Mesothelial cell of epicardium (in vitro differentiated cells): ENCODE data around the gene ADAMTS6. TPM values are rescaled to one million over a fixed set of nuclear protein-coding genes. Genes with fewer than 3 reads are reported as not detected.

Experiments used
- DNase-seq, 2 experiments: peaks; one replicate each; pipeline ENCODE4 v3.0.0; 2021; ENCODE audit warnings: low spot score in 2 of 2; ENCODE audit not compliant: unreplicated experiment in 2 of 2
- H3K27ac Mint-ChIP-seq: 2 replicates; pipeline ENCODE4 v1.8.0; 2021; ENCODE audit warnings: mixed read lengths
- H3K27me3 Mint-ChIP-seq: 2 replicates; pipeline ENCODE4 v1.8.0; 2021; ENCODE audit warnings: low read depth, mixed read lengths
- H3K36me3 Mint-ChIP-seq: 2 replicates; pipeline ENCODE4 v1.8.0; 2021; ENCODE audit warnings: mixed read lengths
- H3K4me1 Mint-ChIP-seq: 2 replicates; pipeline ENCODE4 v1.8.0; 2021; ENCODE audit warnings: mixed read lengths
- H3K4me3 Mint-ChIP-seq: 2 replicates; pipeline ENCODE4 v1.8.0; 2021; ENCODE audit warnings: mild to moderate bottlenecking, moderate library complexity, mixed read lengths
- H3K9me3 Mint-ChIP-seq: 2 replicates; pipeline ENCODE4 v1.8.0; 2021; ENCODE audit warnings: mixed read lengths
- total RNA-seq: library from RNA; stranded (reverse); gene quantifications from 3 replicates; pipeline ENCODE4 v1.2.1, GENCODE V29; 2021
- TF ChIP-seq, protein P1 (sequence below): fragments of 200-600 bp; sonication (generic); IDR thresholded peaks from one replicate; pipeline ENCODE4 v1.5.0; 2021; ENCODE audit warnings: antibody characterized with exemption; ENCODE audit not compliant: unreplicated experiment

Gene ADAMTS6
- total RNA-seq, 1 donor from 2014 or later = 20.6 TPM

DNA sequence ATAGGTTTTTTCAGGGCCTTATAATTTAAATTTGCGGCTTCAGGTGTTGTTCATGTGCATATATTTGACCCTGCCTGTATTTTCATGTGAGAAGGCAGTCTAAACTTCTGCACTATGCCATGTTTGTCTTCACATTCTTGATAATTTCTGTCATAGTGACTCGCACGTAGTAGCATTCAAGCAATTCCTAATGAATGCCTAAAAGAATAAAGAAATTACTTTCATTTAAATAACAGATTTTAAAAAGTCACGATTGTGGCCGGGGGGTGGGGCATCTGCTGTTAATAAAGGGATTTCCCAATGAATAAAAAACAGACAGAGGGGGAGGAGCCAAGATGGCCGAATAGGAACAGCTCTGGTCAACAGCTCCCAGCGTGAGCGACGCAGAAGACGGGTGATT lies 318.0 kb downstream of the ADAMTS6 start:
- Mint-ChIP-seq H3K27me3 (no peaks in the 10 kb centered on the region), H3K4me3 (no peak overlapping the region), H3K36me3 (no peaks in the 10 kb centered on the region), H3K9me3 (no peaks in the 10 kb centered on the region), H3K27ac (no peak overlapping the region), H3K4me1 (peaks cover 7% of the 10 kb centered on the region)
- no peak for DNase-seq
- TF ChIP-seq, protein P1, sequence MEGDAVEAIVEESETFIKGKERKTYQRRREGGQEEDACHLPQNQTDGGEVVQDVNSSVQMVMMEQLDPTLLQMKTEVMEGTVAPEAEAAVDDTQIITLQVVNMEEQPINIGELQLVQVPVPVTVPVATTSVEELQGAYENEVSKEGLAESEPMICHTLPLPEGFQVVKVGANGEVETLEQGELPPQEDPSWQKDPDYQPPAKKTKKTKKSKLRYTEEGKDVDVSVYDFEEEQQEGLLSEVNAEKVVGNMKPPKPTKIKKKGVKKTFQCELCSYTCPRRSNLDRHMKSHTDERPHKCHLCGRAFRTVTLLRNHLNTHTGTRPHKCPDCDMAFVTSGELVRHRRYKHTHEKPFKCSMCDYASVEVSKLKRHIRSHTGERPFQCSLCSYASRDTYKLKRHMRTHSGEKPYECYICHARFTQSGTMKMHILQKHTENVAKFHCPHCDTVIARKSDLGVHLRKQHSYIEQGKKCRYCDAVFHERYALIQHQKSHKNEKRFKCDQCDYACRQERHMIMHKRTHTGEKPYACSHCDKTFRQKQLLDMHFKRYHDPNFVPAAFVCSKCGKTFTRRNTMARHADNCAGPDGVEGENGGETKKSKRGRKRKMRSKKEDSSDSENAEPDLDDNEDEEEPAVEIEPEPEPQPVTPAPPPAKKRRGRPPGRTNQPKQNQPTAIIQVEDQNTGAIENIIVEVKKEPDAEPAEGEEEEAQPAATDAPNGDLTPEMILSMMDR = no peak

DNA sequence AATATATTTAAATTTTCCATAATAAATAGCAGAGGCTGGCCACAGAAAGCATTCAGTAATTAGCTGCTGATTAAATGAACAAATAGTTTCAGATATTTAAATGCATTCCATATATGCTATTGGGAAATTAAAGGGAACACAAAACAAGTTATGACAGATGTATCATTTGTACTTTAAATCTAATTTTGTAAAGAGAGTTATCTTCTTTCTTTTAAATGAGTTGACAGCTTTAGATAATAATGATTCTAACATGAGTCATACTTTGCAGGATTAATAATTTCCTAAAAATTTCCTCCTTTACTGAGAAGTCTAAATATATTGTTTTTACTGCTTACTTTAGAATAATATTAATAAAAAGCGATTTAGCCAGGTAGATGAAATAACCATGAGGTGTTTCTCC lies 320.1 kb downstream of the ADAMTS6 start:
- no peak overlapping the region for H3K4me3 Mint-ChIP-seq
- H3K27ac Mint-ChIP-seq = no peak overlapping the region
- no peak for DNase-seq
- peaks cover 15% of the 10 kb centered on the region for H3K4me1 Mint-ChIP-seq
- H3K9me3 Mint-ChIP-seq = no peaks in the 10 kb centered on the region
- H3K27me3 Mint-ChIP-seq = no peaks in the 10 kb centered on the region
- H3K36me3 Mint-ChIP-seq = no peaks in the 10 kb centered on the region
- TF ChIP-seq, protein P1 = no peak

DNA sequence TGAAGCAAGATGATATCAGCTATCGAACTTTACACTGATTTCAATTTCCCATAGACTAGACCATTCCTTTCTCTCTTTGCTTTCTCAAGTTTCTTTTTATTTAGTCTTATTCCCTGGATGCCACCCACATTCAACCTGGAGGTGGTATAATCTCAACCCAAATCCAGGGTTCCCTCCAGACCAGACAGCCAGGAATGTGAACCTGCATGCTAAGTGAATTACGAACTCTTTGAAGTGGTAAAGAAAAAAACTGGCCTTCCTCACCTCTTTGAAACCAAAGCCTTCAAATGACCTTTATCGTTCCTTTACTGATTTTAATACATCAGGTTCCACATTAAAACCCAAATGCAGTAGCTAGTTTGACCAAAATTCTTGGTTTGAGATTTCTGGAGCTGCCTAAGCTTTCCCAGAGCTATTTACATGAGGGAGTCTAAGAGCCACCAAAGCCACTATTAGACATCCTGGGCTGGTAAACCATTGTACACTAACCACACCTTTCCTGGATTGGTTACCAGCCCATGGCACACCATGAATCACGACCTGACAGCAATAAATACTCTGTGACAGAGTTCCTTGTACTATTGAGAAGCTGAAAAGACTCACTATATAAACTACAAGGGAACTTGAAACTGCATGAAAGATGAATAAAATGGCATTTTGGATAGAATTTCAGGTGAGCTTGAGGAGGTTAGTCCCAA lies 323.7 kb downstream of the ADAMTS6 start:
- H3K4me3 Mint-ChIP-seq = no peak overlapping the region

DNA sequence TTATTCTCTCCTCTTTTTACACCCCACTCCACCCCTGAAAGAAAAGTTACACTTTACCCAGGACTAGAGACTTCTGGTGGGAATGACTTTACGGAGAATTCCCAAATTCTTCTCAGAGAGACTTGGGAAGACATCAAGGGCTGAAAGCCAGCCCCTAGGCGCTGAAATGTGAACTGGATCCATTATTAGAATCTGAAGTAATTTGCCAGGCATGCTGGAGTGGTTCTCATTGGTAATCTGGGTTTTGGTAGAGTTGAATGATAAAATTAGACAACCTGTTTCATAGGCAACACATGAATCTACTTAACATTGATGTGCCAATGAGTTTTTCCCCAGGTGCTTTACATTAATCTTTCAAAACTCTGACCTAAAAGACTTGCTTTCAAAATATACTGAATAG lies 324.8 kb downstream of the ADAMTS6 start:
- no peak for DNase-seq
- Mint-ChIP-seq H3K9me3 (no peaks in the 10 kb centered on the region), H3K4me1 (peaks cover 15% of the 10 kb centered on the region), H3K27me3 (no peaks in the 10 kb centered on the region), H3K27ac (no peak overlapping the region), H3K4me3 (no peak overlapping the region), H3K36me3 (no peaks in the 10 kb centered on the region)
- TF ChIP-seq, protein P1 = no peak

More for the DNA sequence above, 323.7 kb downstream of the ADAMTS6 start:
- no peaks in the 10 kb centered on the region for H3K9me3 Mint-ChIP-seq
- no peaks in the 10 kb centered on the region for H3K36me3 Mint-ChIP-seq
- no peak for DNase-seq
- TF ChIP-seq, protein P1 = no peak
- no peak overlapping the region for H3K27ac Mint-ChIP-seq
- peaks cover 15% of the 10 kb centered on the region for H3K4me1 Mint-ChIP-seq
- H3K27me3 Mint-ChIP-seq = no peaks in the 10 kb centered on the region

DNA sequence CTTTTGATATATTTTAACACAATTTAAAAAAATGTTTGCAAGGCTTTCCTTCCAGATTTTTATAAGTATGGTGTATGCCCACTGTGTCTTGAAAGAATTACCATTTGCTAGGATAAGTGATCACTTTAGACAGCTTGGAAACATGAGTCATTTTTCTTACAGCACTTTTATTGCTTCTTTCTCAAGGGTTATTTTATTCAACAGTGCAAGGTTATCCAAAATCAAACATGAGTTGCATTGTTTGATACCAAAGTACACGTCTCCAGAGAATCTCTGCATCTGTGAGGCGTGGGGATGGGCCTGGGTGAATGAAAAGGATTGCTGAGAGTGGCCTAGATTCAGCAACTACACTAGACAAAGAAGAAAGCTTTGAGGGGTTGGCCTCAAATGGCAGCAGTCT lies 329.6 kb downstream of the ADAMTS6 start:
- no peak for DNase-seq
- Mint-ChIP-seq H3K27ac (no peak overlapping the region), H3K4me1 (no peaks in the 10 kb centered on the region), H3K27me3 (no peaks in the 10 kb centered on the region), H3K9me3 (no peaks in the 10 kb centered on the region), H3K4me3 (no peak overlapping the region), H3K36me3 (peaks cover 1% of the 10 kb centered on the region)
- TF ChIP-seq, protein P1 = no peak
